Right kidney (tissue), 1 donor: Measurements from ENCODE around the gene GNG8.

Source experiments
- DNase-seq: peaks from one replicate; pipeline ENCODE4 v3.0.0-alpha.2; 2016

GNG8 gene

GRCh38 chr19:46603195-46603637 is 32.8 kb downstream of the GNG8 start:
- DNase-seq: no peak

DNA sequence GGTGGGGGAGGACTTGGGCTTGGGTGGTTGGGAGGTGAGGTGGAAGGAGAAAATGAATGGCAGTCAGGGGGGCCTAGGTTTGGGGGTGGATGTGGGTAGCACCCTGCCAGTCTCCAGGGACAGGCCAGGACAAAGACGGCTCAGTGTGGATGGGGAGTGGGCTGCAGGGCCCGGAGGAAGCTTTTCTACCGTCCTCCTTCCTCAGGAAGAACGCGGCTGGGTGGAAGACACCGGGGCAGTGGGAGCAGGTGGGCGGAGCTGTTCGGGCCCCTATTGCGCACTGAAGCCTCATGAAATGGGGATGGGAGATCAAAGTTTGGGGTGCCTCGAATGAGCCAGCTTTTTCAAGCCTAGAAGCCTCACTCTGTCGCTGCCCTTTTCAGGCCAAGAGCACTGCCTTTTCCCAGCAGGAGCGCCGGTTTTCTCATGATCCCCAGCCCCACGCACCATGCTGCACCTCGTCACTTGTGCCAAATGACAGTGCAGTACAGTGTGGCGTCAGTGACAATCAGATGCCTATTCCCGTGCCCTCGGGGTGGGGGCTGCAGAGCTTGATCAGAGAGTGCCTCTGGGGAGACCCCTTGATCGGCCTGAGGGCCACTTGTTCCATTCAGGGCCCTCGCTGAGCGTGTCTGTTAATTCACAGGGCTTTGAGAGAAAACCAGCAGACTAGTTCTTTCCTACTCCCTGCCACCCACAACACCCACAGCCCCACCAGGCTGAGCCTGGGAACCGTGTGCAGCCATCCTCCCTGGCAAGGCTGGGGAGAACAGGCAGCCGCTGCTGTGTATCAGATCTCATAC is 33.4 kb downstream of the GNG8 start:
- DNase-seq: no peak

DNA sequence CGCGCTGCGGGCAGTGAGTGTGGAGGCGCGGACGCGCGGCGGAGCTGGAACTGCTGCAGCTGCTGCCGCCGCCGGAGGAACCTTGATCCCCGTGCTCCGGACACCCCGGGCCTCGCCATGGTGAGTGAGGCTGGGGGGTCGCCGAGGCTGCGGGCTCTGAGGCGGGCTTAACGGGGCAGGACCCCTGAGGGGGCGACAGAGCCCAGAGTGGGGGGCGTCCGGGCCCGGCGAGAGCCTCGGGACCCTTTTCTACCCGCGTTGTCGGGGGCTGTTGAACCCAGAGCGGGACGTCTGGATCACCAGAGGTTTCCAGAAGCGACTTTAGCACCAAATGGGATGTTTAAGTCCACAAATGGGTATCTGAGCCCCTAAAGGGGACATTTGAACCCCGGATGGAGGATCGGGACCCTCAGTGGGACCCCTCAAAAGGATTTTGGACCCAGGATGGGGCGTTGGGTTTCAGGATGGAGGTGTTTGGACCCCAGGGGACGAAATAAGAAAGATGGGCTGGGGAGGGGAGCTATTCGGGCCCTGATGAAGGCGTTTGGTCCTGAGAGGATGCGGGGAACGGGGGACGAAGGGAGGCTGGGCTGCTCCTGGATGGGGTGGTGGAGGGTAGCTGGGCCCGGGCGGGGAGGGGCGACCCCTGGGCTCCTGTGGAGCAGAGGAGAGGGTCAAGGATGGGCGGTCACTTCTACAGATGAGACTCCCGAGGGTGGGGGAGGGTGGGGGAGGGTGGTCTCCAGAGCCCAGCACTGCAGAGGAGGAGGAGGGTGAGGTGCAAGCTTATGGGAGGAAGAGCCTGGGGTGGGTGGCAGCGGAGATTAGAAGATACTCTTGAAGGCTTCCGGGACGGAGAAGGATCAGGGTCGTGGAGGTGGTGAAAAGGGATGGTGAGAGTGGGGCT is 34.4 kb downstream of the GNG8 start, which contains the start of gene CALM3:
Gene CALM3 (plus strand): TSS at position 13 of the 907 bp plus-strand sequence. CDS start 105 bp downstream, at position 118.
- DNase-seq: peak; percentile 77

- DNase-seq: peak; percentile 100
These were observed 35.4 kb downstream of the GNG8 start for GRCh38 chr19:46600384-46601317.

DNA sequence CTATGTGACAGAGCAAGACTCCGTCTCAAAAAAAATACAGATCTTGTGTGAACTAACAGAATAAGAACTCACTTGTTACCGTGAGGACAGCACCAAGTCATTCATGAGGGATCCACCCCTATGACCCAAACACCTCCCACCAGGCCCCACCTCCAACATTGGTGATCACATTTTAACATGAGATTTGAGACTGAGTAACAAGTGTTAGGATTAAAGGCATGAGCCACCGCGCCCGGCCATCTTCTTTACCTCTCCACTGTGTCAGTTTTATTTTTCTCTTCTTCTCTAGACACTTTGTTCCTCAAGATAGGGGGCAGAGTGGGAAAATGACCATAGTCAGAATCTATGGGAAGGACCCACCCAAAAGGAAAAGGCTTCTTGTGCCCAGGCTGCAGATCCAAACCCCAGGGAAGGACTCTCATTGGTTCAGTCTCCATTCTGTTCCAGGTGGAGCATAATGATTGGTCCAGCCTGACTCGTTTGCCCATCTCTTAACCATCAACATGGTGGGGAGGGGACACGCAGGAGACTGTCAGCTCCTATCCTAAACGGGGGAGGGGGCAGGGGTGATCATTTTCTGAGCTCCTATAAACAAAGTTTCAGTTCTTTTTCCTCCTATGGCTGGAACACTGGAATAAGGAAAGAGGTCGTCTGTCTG is 36.2 kb downstream of the GNG8 start:
- DNase-seq: no peak

- no peak for DNase-seq
These were observed 37.6 kb downstream of the GNG8 start for GRCh38 chr19:46598372-46598917.

GRCh38 chr19:46596008-46596407 is 40.0 kb downstream of the GNG8 start:
- DNase-seq: no peak

DNA sequence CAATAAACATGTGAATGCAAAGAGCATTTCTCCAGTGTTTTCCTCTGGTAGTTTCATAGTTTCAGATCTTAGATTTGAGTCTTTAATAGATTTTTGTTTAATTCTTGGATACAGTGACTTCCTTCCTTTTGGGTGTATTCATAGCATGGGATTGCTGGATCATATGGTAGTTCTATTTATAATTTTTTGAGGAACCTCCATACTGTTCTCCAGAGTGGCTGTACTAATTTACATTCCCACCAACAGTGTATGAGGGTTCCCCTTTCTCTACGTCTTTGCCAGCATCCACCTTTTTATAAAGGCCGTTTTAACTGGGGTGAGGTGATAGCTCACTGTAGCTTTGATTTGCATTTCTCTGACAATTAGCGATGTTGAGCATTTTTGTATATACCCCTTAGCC is 44.1 kb downstream of the GNG8 start:
- DNase-seq: no peak

DNA sequence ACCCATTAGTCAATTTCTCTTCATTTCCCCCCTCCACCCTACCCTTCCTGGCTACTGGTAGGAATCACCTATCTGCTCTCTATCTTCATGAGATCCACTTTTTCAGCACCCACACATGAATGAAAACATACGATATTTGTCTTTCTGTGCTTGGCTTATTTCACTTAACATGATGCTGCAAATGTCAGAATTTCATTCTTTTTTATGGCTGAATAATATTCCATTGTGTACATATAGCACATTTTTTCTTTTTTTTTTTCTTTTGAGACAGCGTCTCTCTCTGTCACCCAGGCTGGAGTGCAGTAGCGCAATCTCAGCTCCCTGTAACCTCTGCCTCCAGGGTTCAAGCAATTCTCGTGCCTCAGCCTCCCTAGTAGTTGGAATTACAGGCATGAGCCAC is 44.7 kb downstream of the GNG8 start:
- DNase-seq: no peak

DNA sequence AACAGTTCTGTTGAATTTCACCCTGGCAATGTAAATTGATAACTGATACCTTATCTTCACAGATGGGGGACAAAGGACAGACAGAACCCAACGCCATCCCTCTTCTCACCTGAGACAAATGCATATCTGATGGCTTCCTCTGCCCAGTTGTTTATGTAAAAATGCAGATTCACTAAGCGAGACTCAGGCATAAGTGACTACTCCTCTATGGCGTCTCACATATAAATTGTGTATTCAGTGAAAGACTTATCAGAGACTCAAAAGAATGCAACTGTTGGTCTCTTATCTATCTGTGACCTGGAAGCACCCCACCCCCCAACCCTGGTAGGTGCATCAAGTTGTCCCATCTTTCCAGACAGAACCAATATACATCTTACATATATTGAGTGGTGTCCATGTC is 48.1 kb downstream of the GNG8 start:
- DNase-seq: no peak

DNA sequence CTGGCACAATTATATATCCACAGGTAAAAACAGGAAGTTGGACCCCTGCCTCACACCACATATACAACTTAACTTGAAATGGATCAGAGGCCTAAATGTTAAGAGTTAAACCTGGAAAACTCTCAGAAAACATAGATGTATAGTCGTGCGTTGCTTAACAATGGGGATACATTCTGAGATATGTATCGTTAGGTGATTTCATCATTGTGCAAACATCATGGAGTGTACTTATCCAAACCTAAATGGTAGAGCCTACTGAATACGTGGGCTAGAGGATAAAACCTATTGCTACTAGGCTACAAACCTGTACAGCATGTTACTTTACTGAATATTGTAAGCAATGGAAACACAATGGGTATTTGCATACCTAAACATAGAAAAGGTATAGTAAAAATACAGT is 49.7 kb downstream of the GNG8 start:
- DNase-seq: no peak

DNA sequence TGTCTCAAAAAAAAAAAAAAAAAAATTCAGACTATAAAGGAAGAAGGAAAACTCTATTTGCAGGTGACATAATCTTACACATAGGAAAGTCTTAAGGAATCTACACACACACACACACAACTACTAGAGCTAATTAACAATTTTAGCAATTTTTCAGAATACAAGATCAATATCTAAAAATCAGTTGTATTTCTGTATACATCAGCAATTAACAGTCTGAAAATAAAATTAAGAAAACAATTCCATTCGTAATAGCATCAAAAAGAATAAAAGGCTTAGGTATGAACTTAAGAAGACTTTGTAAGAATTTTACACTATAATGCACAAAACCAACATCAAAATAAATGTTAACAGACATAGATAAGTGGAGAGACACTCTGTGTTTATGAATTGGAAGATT is 50.5 kb downstream of the GNG8 start:
- DNase-seq: no peak
